ENCODE results near the gene PAPPA.

GRCh38 chr9:116280529-116280928 lies 126.9 kb downstream of the PAPPA start:
- TF ChIP-seq POLR2AphosphoS5 (IDR thresholded peaks at IDR 0.05; ENCODE audit: low read depth, low read length) (no peak), TAF1 (IDR thresholded peaks at IDR 0.05; ENCODE audit: low read depth, low read length) (no peak)
